Suppressor macrophage treated with lipopolysaccharide for 4 hours (primary cell): ENCODE measurements around the gene FOXD1.

Experiments used
- DNase-seq: peaks from one replicate; pipeline ENCODE4 v3.0.0-alpha.2; 2020

The FOXD1 gene

GRCh38 chr5:73438645-73439470 is 9.7 kb downstream of the FOXD1 start:
- DNase-seq, result no peak

- no peak for DNase-seq
Observed at GRCh38 chr5:73437777-73438644, 10.6 kb downstream of the FOXD1 start.

- no peak for DNase-seq
Observed at GRCh38 chr5:73437101-73437776, 11.3 kb downstream of the FOXD1 start.

GRCh38 chr5:73436535-73437100 is 12.0 kb downstream of the FOXD1 start:
- DNase-seq, result no peak

GRCh38 chr5:73435759-73436534 is 12.6 kb downstream of the FOXD1 start:
- DNase-seq, result no peak

- no peak for DNase-seq
Observed at GRCh38 chr5:73434907-73435306, 13.7 kb downstream of the FOXD1 start.

- DNase-seq, result no peak
Observed at GRCh38 chr5:73434461-73434860, 14.1 kb downstream of the FOXD1 start.

- no peak for DNase-seq
Observed at GRCh38 chr5:73433982-73434342, 14.6 kb downstream of the FOXD1 start.

GRCh38 chr5:73433272-73433981 is 15.2 kb downstream of the FOXD1 start:
- no peak for DNase-seq

GRCh38 chr5:73431204-73431851 is 17.2 kb downstream of the FOXD1 start:
- no peak for DNase-seq

GRCh38 chr5:73426034-73426433 is 22.5 kb downstream of the FOXD1 start:
- no peak for DNase-seq

- no peak for DNase-seq
Observed at GRCh38 chr5:73424556-73424977, 24.0 kb downstream of the FOXD1 start.

GRCh38 chr5:73422164-73422563 is 26.4 kb downstream of the FOXD1 start:
- no peak for DNase-seq

GRCh38 chr5:73420666-73421065 is 27.9 kb downstream of the FOXD1 start:
- DNase-seq, result peak; percentile 12

GRCh38 chr5:73419465-73420390 is 28.8 kb downstream of the FOXD1 start:
- no peak for DNase-seq

GRCh38 chr5:73419117-73419464 is 29.5 kb downstream of the FOXD1 start:
- DNase-seq, result no peak

GRCh38 chr5:73418244-73418691 is 30.3 kb downstream of the FOXD1 start:
- no peak for DNase-seq

GRCh38 chr5:73417303-73418034 is 31.1 kb downstream of the FOXD1 start:
- no peak for DNase-seq

GRCh38 chr5:73415617-73416016 is 33.0 kb downstream of the FOXD1 start:
- no peak for DNase-seq
